Myocyte (in vitro differentiated cells): Measurements from ENCODE around the gene ZNF10. TPM values are rescaled to one million over a fixed set of nuclear protein-coding genes. Genes with fewer than 3 reads are reported as not detected.
A peak's percentile ranks its signal among the peaks of the same experiment; 100 is the strongest.

ENCODE experiments used
- DNase-seq: peaks from one replicate; pipeline ENCODE4 v3.0.0-alpha.2; 2012; ENCODE audit warnings: low read depth
- total RNA-seq: library from RNA; depleted of rRNA; stranded (reverse); fragments of >200 nt; gene quantifications from 2 replicates; pipeline ENCODE4 v1.2.3, GENCODE V29; 2014

The ZNF10 gene
- total RNA-seq, 1 donor from 2014 or later, result 9.3 TPM

- no peak for DNase-seq
Observed at GRCh38 chr12:133192847-133193246, 62.4 kb downstream of the ZNF10 start.

- no peak for DNase-seq
Observed at GRCh38 chr12:133201888-133202287, 71.5 kb downstream of the ZNF10 start.

GRCh38 chr12:133202493-133203343 lies 72.3 kb downstream of the ZNF10 start:
- peak; percentile 13 for DNase-seq

- DNase-seq, result peak; percentile 11
Observed at GRCh38 chr12:133203344-133204263, 73.2 kb downstream of the ZNF10 start.

- DNase-seq, result no peak
Observed at GRCh38 chr12:133204264-133204603, 73.8 kb downstream of the ZNF10 start.

GRCh38 chr12:133206390-133206789 lies 76.0 kb downstream of the ZNF10 start:
- DNase-seq, result no peak

Other genes starting within 250 kb of the ZNF10 start
- 26.6 and 34.8 TPM in 2 replicates for gene CHFR, start 243.0 kb upstream of the ZNF10 start, total RNA-seq
- gene ZNF605, start 174.3 kb upstream of the ZNF10 start, total RNA-seq, result 8.9 and 17.3 TPM in 2 replicates
- 9.6 and 11.2 TPM in 2 replicates for gene ZNF26, start 144.3 kb upstream of the ZNF10 start, total RNA-seq
- 23.0 and 29.3 TPM in 2 replicates for gene ZNF84, start 93.1 kb upstream of the ZNF10 start, total RNA-seq
- gene ZNF140, start 49.7 kb upstream of the ZNF10 start, total RNA-seq, result 15.1 and 19.4 TPM in 2 replicates
- 1.0 and 1.2 TPM in 2 replicates for gene ZNF891, start 353 bp upstream of the ZNF10 start, total RNA-seq
- 16.0 and 31.0 TPM in 2 replicates for gene ZNF268, start 50.9 kb downstream of the ZNF10 start, total RNA-seq
- not detected in 2 replicates for gene ANHX, start 105.2 kb downstream of the ZNF10 start, total RNA-seq